Measurements from ENCODE around the gene NT5DC2.

NT5DC2 gene

GRCh38 chr3:52509753-52510328 lies 23.8 kb downstream of the NT5DC2 start:
- no peak for DNase-seq (ENCODE audit: low spot score)

- no peak for DNase-seq (ENCODE audit: low spot score)
Measured at GRCh38 chr3:52507359-52507758, 26.3 kb downstream of the NT5DC2 start.

- DNase-seq (ENCODE audit: low spot score): no peak
Measured at GRCh38 chr3:52506266-52506966, 27.2 kb downstream of the NT5DC2 start.

GRCh38 chr3:52504977-52505376 lies 28.7 kb downstream of the NT5DC2 start:
- no peak for DNase-seq (ENCODE audit: low spot score)

- DNase-seq (ENCODE audit: low spot score): no peak
Measured at GRCh38 chr3:52503788-52504424, 29.8 kb downstream of the NT5DC2 start.

- no peak for DNase-seq (ENCODE audit: low spot score)
Measured at GRCh38 chr3:52502808-52503350, 30.8 kb downstream of the NT5DC2 start.

GRCh38 chr3:52502001-52502400 lies 31.7 kb downstream of the NT5DC2 start:
- no peak for DNase-seq (ENCODE audit: low spot score)

- no peak for DNase-seq (ENCODE audit: low spot score)
Measured at GRCh38 chr3:52501046-52501445, 32.6 kb downstream of the NT5DC2 start.

GRCh38 chr3:52498137-52499054 lies 35.3 kb downstream of the NT5DC2 start:
- no peak for DNase-seq (ENCODE audit: low spot score)

GRCh38 chr3:52495777-52496602 lies 37.7 kb downstream of the NT5DC2 start:
- no peak for DNase-seq (ENCODE audit: low spot score)

- DNase-seq (ENCODE audit: low spot score): no peak
Measured at GRCh38 chr3:52494886-52495495, 38.7 kb downstream of the NT5DC2 start, which contains the start of gene STAB1. Gene STAB1 (plus strand): TSS chr3:52495338. CDS start chr3:52495414, 76 bp downstream.

- DNase-seq (ENCODE audit: low spot score): no peak
Measured at GRCh38 chr3:52494445-52494844, 39.2 kb downstream of the NT5DC2 start.

- no peak for DNase-seq (ENCODE audit: low spot score)
Measured at GRCh38 chr3:52493232-52494017, 40.2 kb downstream of the NT5DC2 start.

- no peak for DNase-seq (ENCODE audit: low spot score)
Measured at GRCh38 chr3:52492059-52492458, 41.6 kb downstream of the NT5DC2 start.

- DNase-seq (ENCODE audit: low spot score): no peak
Measured at GRCh38 chr3:52490939-52491526, 42.6 kb downstream of the NT5DC2 start.

GRCh38 chr3:52490035-52490938 lies 43.4 kb downstream of the NT5DC2 start:
- DNase-seq (ENCODE audit: low spot score): no peak

GRCh38 chr3:52489453-52489852 lies 44.2 kb downstream of the NT5DC2 start:
- DNase-seq (ENCODE audit: low spot score): no peak

- DNase-seq (ENCODE audit: low spot score): no peak
Measured at GRCh38 chr3:52488746-52489145, 44.9 kb downstream of the NT5DC2 start.
